H9 (cell line): ENCODE data around the gene ELMOD3. TPM values are rescaled to one million over a fixed set of nuclear protein-coding genes. Genes with fewer than 3 reads are reported as not detected.

Source experiments
- DNase-seq: peaks from one replicate; pipeline ENCODE4 v3.0.0-alpha.2; 2017
- H2AFZ ChIP-seq: one replicate; pipeline ENCODE4 v1.6.1; 2013; ENCODE audit warnings: mild to moderate bottlenecking, low read length, control low read depth, moderate library complexity
- H2AK5ac ChIP-seq: 2 replicates; pipeline ENCODE4 v1.6.1; 2013; ENCODE audit warnings: low read length, control low read depth, mixed read lengths; ENCODE audit not compliant: insufficient read length
- H2BK120ac ChIP-seq: one replicate; pipeline ENCODE4 v1.6.1; 2013; ENCODE audit warnings: low read depth, mild to moderate bottlenecking, low read length, control low read depth, inconsistent platforms; ENCODE audit not compliant: poor library complexity, severe bottlenecking
- H2BK12ac ChIP-seq: 2 replicates; pipeline ENCODE4 v1.6.1; 2013; ENCODE audit warnings: low read length, control low read depth, mixed read lengths, low read depth; ENCODE audit not compliant: insufficient read length
- H2BK15ac ChIP-seq: 2 replicates; pipeline ENCODE4 v1.6.1; 2013; ENCODE audit warnings: low read depth, low read length, control low read depth
- H2BK20ac ChIP-seq: one replicate; pipeline ENCODE4 v1.6.1; 2013; ENCODE audit warnings: low read depth, mild to moderate bottlenecking, low read length, control low read depth, inconsistent platforms; ENCODE audit not compliant: poor library complexity, severe bottlenecking
- H2BK5ac ChIP-seq: 2 replicates; pipeline ENCODE4 v1.6.1; 2013; ENCODE audit warnings: low read length, control low read depth, mixed read lengths; ENCODE audit not compliant: insufficient read length
- H3K14ac ChIP-seq: 2 replicates; pipeline ENCODE4 v1.6.1; 2013; ENCODE audit warnings: low read length, control low read depth; ENCODE audit not compliant: insufficient read depth
- H3K18ac ChIP-seq: 2 replicates; pipeline ENCODE4 v1.6.1; 2013; ENCODE audit warnings: low read depth, mild to moderate bottlenecking, mixed read lengths, low read length, control low read depth; ENCODE audit not compliant: insufficient read length
- H3K23ac ChIP-seq: 2 replicates; pipeline ENCODE4 v1.6.1; 2013; ENCODE audit warnings: low read length, control low read depth, mixed read lengths, low read depth; ENCODE audit not compliant: insufficient read length
- H3K23me2 ChIP-seq: 2 replicates; pipeline ENCODE4 v1.6.1; 2013; ENCODE audit warnings: low read depth, mild to moderate bottlenecking, mixed read lengths, low read length, control low read depth; ENCODE audit not compliant: insufficient read length, poor library complexity, severe bottlenecking
- H3K27ac ChIP-seq: 2 replicates; pipeline ENCODE4 v1.5.1; 2013; ENCODE audit warnings: low read length, control low read depth, mixed read lengths, low read depth; ENCODE audit not compliant: insufficient read length
- H3K27me3 ChIP-seq: 2 replicates; pipeline ENCODE4 v1.6.1; 2013; ENCODE audit warnings: low read length, control low read depth, inconsistent platforms; ENCODE audit not compliant: insufficient read depth
- H3K4ac ChIP-seq: 2 replicates; pipeline ENCODE4 v1.6.1; 2013; ENCODE audit warnings: low read depth, mild to moderate bottlenecking, control low read depth, inconsistent platforms, low read length, moderate library complexity
- H3K4me1 ChIP-seq: 2 replicates; pipeline ENCODE4 v1.6.1; 2013; ENCODE audit warnings: low read length, control low read depth, inconsistent platforms; ENCODE audit not compliant: insufficient read depth
- H3K4me2 ChIP-seq: 2 replicates; pipeline ENCODE4 v1.6.1; 2013; ENCODE audit warnings: low read length, control low read depth, mixed read lengths; ENCODE audit not compliant: insufficient read length, insufficient read depth
- H3K56ac ChIP-seq: 2 replicates; pipeline ENCODE4 v1.6.1; 2013; ENCODE audit warnings: low read depth, mild to moderate bottlenecking, mixed read lengths, low read length, control low read depth; ENCODE audit not compliant: insufficient read length
- H3K79me1 ChIP-seq: 2 replicates; pipeline ENCODE4 v1.6.1; 2013; ENCODE audit warnings: low read depth, mild to moderate bottlenecking, moderate library complexity, low read length, control low read depth, inconsistent platforms; ENCODE audit not compliant: insufficient read depth, poor library complexity, severe bottlenecking
- H3K79me2 ChIP-seq: 2 replicates; pipeline ENCODE4 v1.6.1; 2013; ENCODE audit warnings: low read length, control low read depth, inconsistent platforms; ENCODE audit not compliant: insufficient read depth
- H3K9ac ChIP-seq: 2 replicates; pipeline ENCODE4 v1.6.1; 2013; ENCODE audit warnings: low read length, control low read depth, mixed read lengths; ENCODE audit not compliant: insufficient read length; ENCODE audit errors: extremely low read depth
- H3K9me3 ChIP-seq: one replicate; pipeline ENCODE4 v1.6.1; 2013; ENCODE audit warnings: low read depth, low read length, inconsistent platforms; ENCODE audit not compliant: control insufficient read depth
- H3T11ph ChIP-seq: one replicate; pipeline ENCODE4 v1.6.1; 2013; ENCODE audit warnings: mild to moderate bottlenecking, low read length, control low read depth, inconsistent platforms
- H4K20me1 ChIP-seq: one replicate; pipeline ENCODE4 v1.6.1; 2013; ENCODE audit not compliant: control insufficient read depth, insufficient read length, insufficient read depth
- H4K5ac ChIP-seq: 2 replicates; pipeline ENCODE4 v1.6.1; 2013; ENCODE audit warnings: low read depth, mild to moderate bottlenecking, mixed read lengths, low read length, control low read depth; ENCODE audit not compliant: insufficient read length
- H4K8ac ChIP-seq: replicated peaks from 2 replicates; pipeline ENCODE4 v1.6.1; 2013; ENCODE audit warnings: low read length, control low read depth, mixed read lengths, low read depth; ENCODE audit not compliant: insufficient read length
- H4K91ac ChIP-seq: 2 replicates; pipeline ENCODE4 v1.6.1; 2013; ENCODE audit warnings: low read depth, mild to moderate bottlenecking, moderate library complexity, mixed read lengths, low read length, control low read depth; ENCODE audit not compliant: insufficient read length
- H3K27ac Mint-ChIP-seq, 3 experiments: 2 replicates in 2 of 3; 3 replicates in 1 of 3; pipeline ENCODE4 v1.8.0; 2020 to 2021; ENCODE audit warnings: mixed read lengths in 3 of 3, mild to moderate bottlenecking in 1 of 3, moderate library complexity in 1 of 3
- H3K27me3 Mint-ChIP-seq: 2 replicates; pipeline ENCODE4 v1.8.0; 2021; ENCODE audit warnings: low read depth, mild to moderate bottlenecking, moderate library complexity, mixed read lengths
- H3K36me3 Mint-ChIP-seq, 3 experiments: 2 replicates in 2 of 3; 3 replicates in 1 of 3; pipeline ENCODE4 v1.8.0; 2020 to 2021; ENCODE audit warnings: low read depth in 3 of 3, mixed read lengths in 3 of 3; ENCODE audit not compliant: insufficient read depth in 1 of 3
- H3K4me1 Mint-ChIP-seq, 2 experiments: 2 replicates each; pipeline ENCODE4 v1.8.0; 2020; ENCODE audit warnings: mixed read lengths in 2 of 2
- H3K4me3 Mint-ChIP-seq, 2 experiments: 2 replicates in 1 of 2; 3 replicates in 1 of 2; pipeline ENCODE4 v1.8.0; 2020 to 2021; ENCODE audit warnings: mild to moderate bottlenecking in 2 of 2, mixed read lengths in 2 of 2, moderate library complexity in 1 of 2
- H3K9me3 Mint-ChIP-seq, 2 experiments: 2 replicates in 1 of 2; 3 replicates in 1 of 2; pipeline ENCODE4 v1.8.0; 2020; ENCODE audit warnings: mild to moderate bottlenecking in 2 of 2, mixed read lengths in 2 of 2, moderate library complexity in 1 of 2
- WGBS: extraction: QIAGEN DNeasy Blood & Tissue Kit; methylation state at CpG from one replicate; pipeline ENCODE4 v1.1.7; 2013; ENCODE audit warnings: missing lambda C conversion rate, low lambda C conversion rate, mixed read lengths; ENCODE audit not compliant: insufficient read length; ENCODE audit errors: extremely low coverage; 5-methylcytosine and 5-hydroxymethylcytosine counted together
- total RNA-seq: library from RNA; stranded (reverse); gene quantifications from 2 replicates; pipeline ENCODE4 v1.2.1, GENCODE V29; 2021
- TF ChIP-seq, protein P1 (sequence below): fragments of 200-600 bp; sonication (generic); conservative IDR thresholded peaks from 3 replicates; pipeline ENCODE4 v1.8.0; 2021; ENCODE audit warnings: antibody characterized with exemption, mild to moderate bottlenecking

ELMOD3 gene
- total RNA-seq, 1 experiment from 2014 or later = 7.6 TPM

DNA sequence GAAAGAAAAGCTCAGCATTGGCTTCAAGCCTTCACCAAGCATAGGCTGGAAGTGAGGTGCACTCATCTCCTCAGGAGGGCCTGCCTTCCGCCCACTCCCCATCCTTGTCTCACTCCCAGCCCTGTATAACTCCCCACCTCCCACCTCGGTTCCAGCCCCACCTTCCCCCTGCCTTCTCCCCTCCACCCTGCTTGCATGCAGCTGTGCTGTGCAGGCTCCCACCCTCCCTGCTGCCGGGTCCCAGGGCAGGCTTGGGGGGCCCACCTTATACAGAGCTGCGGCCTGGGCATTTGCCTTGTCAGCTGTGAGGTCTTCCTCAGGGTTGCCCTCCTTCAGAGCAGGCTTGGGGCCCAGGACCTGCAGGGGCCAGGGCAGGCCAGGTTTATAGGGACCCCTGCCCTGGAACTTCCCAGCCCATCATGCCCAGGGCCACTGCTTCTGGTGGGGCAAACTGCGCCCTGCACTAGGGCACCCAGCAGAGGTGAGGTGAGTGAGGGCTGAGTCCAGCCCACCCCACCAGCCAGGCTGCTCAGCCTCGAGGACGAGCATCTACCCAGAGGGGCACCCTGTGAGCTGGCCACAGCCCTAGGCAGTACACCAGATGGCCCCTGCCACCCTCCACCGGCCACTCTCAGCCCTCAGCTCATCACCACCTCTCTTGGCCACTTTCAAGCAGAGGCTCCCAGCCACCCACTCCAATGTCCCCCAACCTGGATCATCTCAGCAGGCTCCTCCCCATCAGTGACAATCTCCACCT, 44.0 kb downstream of the ELMOD3 start:
- no peaks in the 10 kb centered on the region for H3K27me3 Mint-ChIP-seq
- no peak overlapping the region for H3K4me3 Mint-ChIP-seq
- Histone ChIP-seq H3K23ac (no peak overlapping the region), H3K14ac (no peak overlapping the region), H3T11ph (no peak overlapping the region), H3K4me2 (no peak overlapping the region), H3K4ac (no peak overlapping the region), H4K8ac (no peak overlapping the region), H2AK5ac (no peak overlapping the region), H2BK20ac (no peak overlapping the region), H3K56ac (no peak overlapping the region), H3K79me2 (no peaks in the 10 kb centered on the region), H3K23me2 (no peaks in the 10 kb centered on the region), H2AFZ (no peak overlapping the region), H3K9me3 (no peaks in the 10 kb centered on the region), H3K9ac (no peak overlapping the region), H3K27ac (no peak overlapping the region), H3K27me3 (no peaks in the 10 kb centered on the region), H2BK12ac (no peak overlapping the region), H4K91ac (no peak overlapping the region), H3K18ac (no peak overlapping the region), H3K4me1 (no peaks in the 10 kb centered on the region), H4K20me1 (no peaks in the 10 kb centered on the region), H4K5ac (no peak overlapping the region), H2BK120ac (no peak overlapping the region), H2BK5ac (no peak overlapping the region), H2BK15ac (no peak overlapping the region), H3K79me1 (no peaks in the 10 kb centered on the region)
- DNase-seq = no peak
- H3K36me3 Mint-ChIP-seq = peaks cover 2 to 28% (median 22%) of the 10 kb centered on the region in 3 experiments; a peak in 6 of 7 replicates
- peaks cover 8 to 12% of the 10 kb centered on the region in 2 experiments; a peak in 3 of 4 replicates for H3K4me1 Mint-ChIP-seq
- H3K27ac Mint-ChIP-seq = no peak overlapping the region; a peak in 2 of 7 replicates
- TF ChIP-seq, protein P1, sequence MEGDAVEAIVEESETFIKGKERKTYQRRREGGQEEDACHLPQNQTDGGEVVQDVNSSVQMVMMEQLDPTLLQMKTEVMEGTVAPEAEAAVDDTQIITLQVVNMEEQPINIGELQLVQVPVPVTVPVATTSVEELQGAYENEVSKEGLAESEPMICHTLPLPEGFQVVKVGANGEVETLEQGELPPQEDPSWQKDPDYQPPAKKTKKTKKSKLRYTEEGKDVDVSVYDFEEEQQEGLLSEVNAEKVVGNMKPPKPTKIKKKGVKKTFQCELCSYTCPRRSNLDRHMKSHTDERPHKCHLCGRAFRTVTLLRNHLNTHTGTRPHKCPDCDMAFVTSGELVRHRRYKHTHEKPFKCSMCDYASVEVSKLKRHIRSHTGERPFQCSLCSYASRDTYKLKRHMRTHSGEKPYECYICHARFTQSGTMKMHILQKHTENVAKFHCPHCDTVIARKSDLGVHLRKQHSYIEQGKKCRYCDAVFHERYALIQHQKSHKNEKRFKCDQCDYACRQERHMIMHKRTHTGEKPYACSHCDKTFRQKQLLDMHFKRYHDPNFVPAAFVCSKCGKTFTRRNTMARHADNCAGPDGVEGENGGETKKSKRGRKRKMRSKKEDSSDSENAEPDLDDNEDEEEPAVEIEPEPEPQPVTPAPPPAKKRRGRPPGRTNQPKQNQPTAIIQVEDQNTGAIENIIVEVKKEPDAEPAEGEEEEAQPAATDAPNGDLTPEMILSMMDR = no peak
- peaks cover 0 to 6% of the 10 kb centered on the region in 2 experiments; a peak in 1 of 5 replicates for H3K9me3 Mint-ChIP-seq
- no CpG with 5 or more reads among the region's 8 CpGs for WGBS
